ENCODE data around the gene SP8. TPM values are rescaled to one million over a fixed set of nuclear protein-coding genes. Genes with fewer than 3 reads are reported as not detected.
A peak's percentile ranks its signal among the peaks of the same experiment; 100 is the strongest.

SP8 gene
- total and polyA plus RNA-seq, 9 of the 15 experiments (the other 6 are each of a cell fraction or from before 2014, with no cell fraction given) = 0.04 to 1.2 (median 0.19) TPM

GRCh38 chr7:20738518-20739481 is 47.9 kb downstream of the SP8 start:
- no peak for FAIRE-seq
- Histone ChIP-seq H3K4me2 (ENCODE audit: insufficient read depth, low read length) (no peak overlapping the region), H4K20me1 (replicated peaks; ENCODE audit: control insufficient read depth, insufficient read depth, low read length) (no peaks in the 10 kb centered on the region), H3K27me3 (ENCODE audit: control insufficient read depth in 2 of 2, insufficient read depth in 2 of 2, low read length in 2 of 2) (no peaks in the 10 kb centered on the region; a peak in 1 of 5 replicates), H3K9ac (ENCODE audit: insufficient read depth in 1 of 2, low read depth in 2 of 2, low read length in 2 of 2) (no peak overlapping the region), H2AFZ (ENCODE audit: low read depth, low read length) (no peak overlapping the region), H3K4me1 (replicated peaks in 1 of 2; ENCODE audit: control insufficient read depth in 2 of 2, insufficient read depth in 2 of 2, low read length in 2 of 2) (no peaks in the 10 kb centered on the region), H3K9me1 (ENCODE audit: control insufficient read depth, insufficient read depth, low read length) (no peaks in the 10 kb centered on the region), H3K36me3 (ENCODE audit: control insufficient read depth, insufficient read depth, low read length) (no peaks in the 10 kb centered on the region), H3K79me2 (ENCODE audit: control insufficient read depth, insufficient read depth, low read length) (no peaks in the 10 kb centered on the region), H3K27ac (ENCODE audit: extremely low read depth, low read depth, low read length) (no peak overlapping the region), H3K4me3 (no peak overlapping the region), H3K9me3 (replicated peaks; ENCODE audit: control insufficient read depth, insufficient read depth, low read depth, low read length) (no peaks in the 10 kb centered on the region)
- WGBS (ENCODE audit: insufficient coverage, low coverage, missing lambda C conversion rate) = 5% methylated on average over 11 of the region's 11 CpGs
- CTCF ChIA-PET (ENCODE audit: low intra/inter-chr PET ratio) = no interaction called here
- ATAC-seq = no peak
- POLR2A ChIA-PET = no interaction called here
- in situ Hi-C loops (cut with MboI) (no loop called here), intact Hi-C loops (cut with micrococcal nuclease) (no loop called here)
- no TSS peak for BruUV-seq (replicated peaks)
- no peak for DNase-seq (ENCODE audit: extremely low read depth in 1 of 4, low spot score in 3 of 4)
- TF ChIP-seq CEBPG (CRISPR knock-in tag; IDR thresholded peaks at IDR 0.05) = no peak
- TF ChIP-seq CEBPG (tag; conservative IDR thresholded peaks at IDR 0.05 in 1 of 2, IDR thresholded peaks at IDR 0.05 in 1 of 2) = peak in 1 of 2 experiments; percentile 83; a peak in 2 of 4 replicates
- no peak for TF ChIP-seq NFATC3 (IDR thresholded peaks at IDR 0.05)
- TF ChIP-seq HDAC2 (IDR thresholded peaks at IDR 0.05) = no peak
- peak; percentile 63; the same call in 1 of the 2 replicates for TF ChIP-seq CEBPB (tag; IDR thresholded peaks at IDR 0.05)
- no peak for TF ChIP-seq SAP30 (IDR thresholded peaks at IDR 0.05; ENCODE audit: borderline replicate concordance, insufficient read depth, low read depth, low read length, poor library complexity, severe bottlenecking)
